ENCODE results near the gene PELI2. TPM values are rescaled to one million over a fixed set of nuclear protein-coding genes. Genes with fewer than 3 reads are reported as not detected.

Gene PELI2
- total RNA-seq, 1 experiment from 2014 or later: 19.5 TPM

DNA sequence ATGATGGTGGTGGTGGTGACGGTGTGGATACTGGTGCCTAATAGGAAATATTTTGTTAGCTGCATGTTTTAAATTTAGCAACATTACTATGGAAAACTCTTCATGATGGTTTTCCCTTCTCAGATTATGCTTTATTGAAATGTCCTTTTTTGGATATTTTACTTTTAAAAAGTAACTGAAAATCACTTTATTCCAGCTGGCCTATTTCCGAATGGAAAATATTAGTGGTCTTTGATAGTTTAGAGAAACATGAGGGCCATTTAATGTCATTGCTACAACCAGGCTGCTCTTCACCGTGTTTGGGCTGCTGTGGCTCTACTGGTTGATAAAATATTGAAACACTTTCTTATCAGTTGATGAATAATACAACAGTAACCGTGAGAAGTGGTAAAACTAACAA is 64.2 kb downstream of the PELI2 start:
- no peak for DNase-seq
- peak overlapping the region; percentile 58 for H3K27ac Mint-ChIP-seq (ENCODE audit: unreplicated experiment)
- CTCF ChIA-PET: interaction anchor here (1.2 kb wide), 1 partner anchor 10 kb away, joined by 4 read pairs; no protein-coding TSS in a partner anchor
- peaks cover 8% of the 10 kb centered on the region for H3K36me3 Mint-ChIP-seq (ENCODE audit: insufficient read depth, unreplicated experiment)
- H3K9me3 Mint-ChIP-seq (ENCODE audit: low read depth, unreplicated experiment): no peaks in the 10 kb centered on the region
- no TSS peak for BruUV-seq (replicated peaks)
- intact Hi-C loops (cut with micrococcal nuclease; ENCODE audit: unreplicated experiment): loop anchor here (10.0 kb wide), 1 partner anchor 338 kb away; no protein-coding TSS in a partner anchor
- no peak overlapping the region for H3K4me3 Mint-ChIP-seq (ENCODE audit: low read depth, unreplicated experiment)
- H3K27me3 Mint-ChIP-seq (ENCODE audit: unreplicated experiment): no peaks in the 10 kb centered on the region
- H3K4me1 Mint-ChIP-seq (ENCODE audit: low read depth, unreplicated experiment): peaks cover 33% of the 10 kb centered on the region
- no peak for TF ChIP-seq CTCF (IDR thresholded peaks at IDR 0.05; ENCODE audit: unreplicated experiment)

- no TSS peak for BruUV-seq (replicated peaks)
- no peaks in the 10 kb centered on the region for H3K27me3 Mint-ChIP-seq (ENCODE audit: unreplicated experiment)
- peaks cover 33% of the 10 kb centered on the region for H3K4me1 Mint-ChIP-seq (ENCODE audit: low read depth, unreplicated experiment)
- no peak overlapping the region for H3K4me3 Mint-ChIP-seq (ENCODE audit: low read depth, unreplicated experiment)
- TF ChIP-seq CTCF (IDR thresholded peaks at IDR 0.05; ENCODE audit: unreplicated experiment): no peak
- DNase-seq: no peak
- peaks cover 8% of the 10 kb centered on the region for H3K36me3 Mint-ChIP-seq (ENCODE audit: insufficient read depth, unreplicated experiment)
- no peaks in the 10 kb centered on the region for H3K9me3 Mint-ChIP-seq (ENCODE audit: low read depth, unreplicated experiment)
- H3K27ac Mint-ChIP-seq (ENCODE audit: unreplicated experiment): no peak overlapping the region
- intact Hi-C loops (cut with micrococcal nuclease; ENCODE audit: unreplicated experiment): loop anchor here (10.0 kb wide), 1 partner anchor 339 kb away; no protein-coding TSS in a partner anchor
- CTCF ChIA-PET: no interaction called here
Observed at GRCh38 chr14:56183631-56184157, 65.5 kb downstream of the PELI2 start.

DNA sequence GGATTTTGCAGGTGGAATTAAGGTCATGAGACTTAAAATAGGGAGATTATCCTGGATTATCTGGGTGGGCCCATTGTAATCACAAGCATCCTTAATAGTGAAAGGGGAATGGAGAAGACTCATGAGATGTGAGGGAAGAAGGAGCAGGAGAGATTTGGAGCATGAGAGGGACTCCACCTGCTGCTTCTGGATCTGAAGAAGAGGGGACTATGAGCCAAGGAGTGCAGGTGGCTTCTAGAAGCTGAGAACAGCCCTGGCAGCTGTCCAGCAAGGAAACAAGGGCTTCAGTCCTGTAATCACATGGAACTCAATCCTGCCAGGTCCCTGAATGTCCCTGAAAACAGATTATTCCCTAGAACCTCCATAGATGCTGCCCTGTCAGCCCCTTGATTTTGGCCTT is 67.8 kb downstream of the PELI2 start:
- Mint-ChIP-seq H3K9me3 (ENCODE audit: low read depth, unreplicated experiment) (no peaks in the 10 kb centered on the region), H3K27me3 (ENCODE audit: unreplicated experiment) (no peaks in the 10 kb centered on the region), H3K27ac (ENCODE audit: unreplicated experiment) (no peak overlapping the region), H3K4me1 (ENCODE audit: low read depth, unreplicated experiment) (peaks cover 24% of the 10 kb centered on the region), H3K4me3 (ENCODE audit: low read depth, unreplicated experiment) (no peak overlapping the region), H3K36me3 (ENCODE audit: insufficient read depth, unreplicated experiment) (peaks cover 8% of the 10 kb centered on the region)
- CTCF ChIA-PET: no interaction called here
- no TSS peak for BruUV-seq (replicated peaks)
- DNase-seq: no peak
- intact Hi-C loops (cut with micrococcal nuclease; ENCODE audit: unreplicated experiment): loop anchor here (5.0 to 10.0 kb wide), 2 partner anchors 64 to 341 kb away; no protein-coding TSS in a partner anchor
- no peak for TF ChIP-seq CTCF (IDR thresholded peaks at IDR 0.05; ENCODE audit: unreplicated experiment)

- no peaks in the 10 kb centered on the region for H3K36me3 Mint-ChIP-seq (ENCODE audit: insufficient read depth, unreplicated experiment)
- BruUV-seq (replicated peaks): no TSS peak
- CTCF ChIA-PET: no interaction called here
- H3K9me3 Mint-ChIP-seq (ENCODE audit: low read depth, unreplicated experiment): no peaks in the 10 kb centered on the region
- H3K4me1 Mint-ChIP-seq (ENCODE audit: low read depth, unreplicated experiment): peaks cover 8% of the 10 kb centered on the region
- intact Hi-C loops (cut with micrococcal nuclease; ENCODE audit: unreplicated experiment): loop anchor here (5.0 to 10.0 kb wide), 2 partner anchors 65 to 343 kb away; no protein-coding TSS in a partner anchor
- no peak for TF ChIP-seq CTCF (IDR thresholded peaks at IDR 0.05; ENCODE audit: unreplicated experiment)
- no peaks in the 10 kb centered on the region for H3K27me3 Mint-ChIP-seq (ENCODE audit: unreplicated experiment)
- H3K4me3 Mint-ChIP-seq (ENCODE audit: low read depth, unreplicated experiment): no peak overlapping the region
- no peak for DNase-seq
- H3K27ac Mint-ChIP-seq (ENCODE audit: unreplicated experiment): no peak overlapping the region
Observed at GRCh38 chr14:56187736-56188135, 69.5 kb downstream of the PELI2 start.
